Skeletal muscle tissue (tissue), 4 donors: Measurements from ENCODE around the gene ACOT7. TPM values are rescaled to one million over a fixed set of nuclear protein-coding genes. Genes with fewer than 3 reads are reported as not detected.

ENCODE experiments used
- H3K27ac ChIP-seq: one replicate; pipeline ENCODE4 v1.7.0; 2013; ENCODE audit warnings: mild to moderate bottlenecking, low read depth, low read length, inconsistent platforms
- H3K27me3 ChIP-seq, 3 donors: one replicate each; pipeline ENCODE4 v1.7.0; 2013; ENCODE audit warnings: low read length in 3 of 3; ENCODE audit not compliant: control insufficient read depth in 3 of 3, insufficient read depth in 3 of 3
- H3K36me3 ChIP-seq, 3 donors: one replicate each; pipeline ENCODE4 v1.7.0; 2013; ENCODE audit warnings: low read length in 3 of 3; ENCODE audit not compliant: control insufficient read depth in 3 of 3, insufficient read depth in 3 of 3
- H3K4me1 ChIP-seq, 3 donors: one replicate each; pipeline ENCODE4 v1.7.0; 2013; ENCODE audit warnings: low read length in 3 of 3, mild to moderate bottlenecking in 3 of 3; ENCODE audit not compliant: control insufficient read depth in 3 of 3, insufficient read depth in 3 of 3
- H3K4me3 ChIP-seq, 3 donors: one replicate each; pipeline ENCODE4 v1.7.0; 2013; ENCODE audit warnings: low read length in 3 of 3
- H3K9ac ChIP-seq, 3 donors: one replicate each; pipeline ENCODE4 v1.7.0; 2013; ENCODE audit warnings: low read length in 3 of 3, mild to moderate bottlenecking in 3 of 3, moderate library complexity in 2 of 3, low read depth in 1 of 3
- H3K9me3 ChIP-seq, 3 donors: one replicate each; pipeline ENCODE4 v1.7.0; 2013; ENCODE audit warnings: low read length in 3 of 3; ENCODE audit not compliant: control insufficient read depth in 3 of 3
- total RNA-seq: library from RNA; depleted of rRNA; stranded (reverse); fragments of >200 nt; gene quantifications from one replicate; pipeline ENCODE4 v1.2.3, GENCODE V29; 2014
- donor health status: Osteomylitis.

ACOT7 gene
- total RNA-seq, 1 donor from 2014 or later: 3.7 TPM

DNA sequence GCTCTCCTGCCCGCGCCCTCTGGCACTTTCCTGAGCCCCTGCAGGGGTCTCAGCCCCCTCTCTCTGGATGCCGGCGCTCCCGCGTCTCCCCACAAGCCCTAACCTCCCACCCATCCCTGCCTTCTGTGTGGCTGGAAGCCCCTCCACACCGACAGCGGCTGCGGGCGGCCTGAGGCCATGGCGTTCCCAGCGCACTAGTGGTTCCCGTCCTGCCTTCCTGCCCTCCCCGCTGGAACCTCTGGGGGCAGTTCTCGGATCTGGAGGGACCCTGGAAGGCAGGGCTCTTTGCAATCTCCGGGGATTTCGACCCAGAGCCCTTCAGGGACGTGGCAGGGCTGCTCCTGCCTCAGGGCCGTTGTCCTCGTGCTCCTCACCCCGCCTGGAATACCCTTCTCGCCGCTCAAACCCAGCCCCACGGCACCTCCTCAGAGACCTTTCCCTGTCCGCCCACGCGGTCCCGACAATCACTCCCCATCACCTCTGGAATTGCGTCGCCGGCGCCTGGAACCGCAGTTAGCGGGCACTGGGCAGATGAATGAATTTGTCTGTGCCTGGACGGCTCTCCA is 30.5 kb upstream of the ACOT7 start:
- H3K27ac ChIP-seq: no peak overlapping the region
- no peak overlapping the region for H3K4me3 ChIP-seq
- no peaks in the 10 kb centered on the region for H3K9me3 ChIP-seq
- H3K27me3 ChIP-seq: peaks cover 75 to 83% (median 82%) of the 10 kb centered on the region in 3 donors
- peak overlapping the region in 1 of 3 donors; percentile 25 for H3K9ac ChIP-seq
- H3K36me3 ChIP-seq: no peaks in the 10 kb centered on the region
- peaks cover 14 to 28% (median 26%) of the 10 kb centered on the region in 3 donors for H3K4me1 ChIP-seq

DNA sequence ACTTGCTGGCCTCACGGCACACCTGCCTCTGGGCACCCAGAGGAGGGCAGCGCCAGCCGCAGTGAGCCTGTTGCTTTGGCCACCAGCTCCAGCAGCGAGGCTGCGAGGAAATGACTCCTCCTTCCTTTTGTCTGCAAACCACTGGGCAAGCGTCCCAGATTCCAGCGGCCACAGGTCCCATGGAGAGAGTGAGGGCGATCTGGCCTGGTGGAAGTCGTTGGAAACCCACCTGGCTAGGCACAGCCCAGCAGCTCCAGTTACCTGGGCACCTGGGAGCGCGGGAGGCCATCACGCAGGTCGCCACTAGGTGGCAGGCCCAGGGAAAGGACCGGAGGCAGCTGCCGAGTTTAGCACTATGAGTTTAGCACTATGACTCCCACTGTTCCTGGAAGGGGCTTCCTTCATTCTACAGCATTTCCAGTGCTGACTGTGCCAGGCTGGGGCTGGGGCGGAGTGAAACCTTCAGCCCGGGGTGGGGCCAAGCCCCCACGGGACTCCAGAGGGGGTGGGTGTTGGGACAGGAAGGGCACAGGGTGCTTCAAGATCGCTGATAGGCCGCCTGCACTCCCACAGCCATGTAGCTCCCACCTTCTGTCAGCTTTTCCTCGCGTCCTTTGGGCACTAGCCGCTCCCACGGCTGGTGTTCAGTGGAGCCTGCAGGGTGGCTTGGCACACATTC is 29.9 kb upstream of the ACOT7 start:
- H3K9ac ChIP-seq: no peak overlapping the region
- no peaks in the 10 kb centered on the region for H3K36me3 ChIP-seq
- peaks cover 81 to 87% (median 84%) of the 10 kb centered on the region in 3 donors for H3K27me3 ChIP-seq
- no peak overlapping the region for H3K27ac ChIP-seq
- H3K4me1 ChIP-seq: peaks cover 14 to 28% (median 26%) of the 10 kb centered on the region in 3 donors
- no peak overlapping the region for H3K4me3 ChIP-seq
- H3K9me3 ChIP-seq: no peaks in the 10 kb centered on the region

DNA sequence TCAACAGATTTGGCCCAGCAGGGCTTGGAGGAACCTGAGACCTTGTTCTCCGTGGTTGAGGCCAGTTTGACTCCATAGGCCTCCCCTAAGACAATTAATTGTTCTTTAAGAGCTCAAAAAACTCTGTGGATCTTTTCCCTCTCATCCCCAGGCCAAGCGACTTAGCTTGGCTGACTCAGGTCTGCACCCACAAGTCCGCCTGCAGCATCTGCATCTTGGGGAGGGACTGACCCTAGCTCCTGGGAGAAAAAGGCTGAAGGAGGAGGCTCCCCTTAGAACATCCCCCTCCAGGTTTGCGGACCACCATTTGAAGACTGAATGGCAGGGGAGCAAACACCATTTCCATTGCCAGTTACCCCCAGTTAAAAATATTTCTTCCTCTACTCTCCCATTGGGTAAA is 27.7 kb upstream of the ACOT7 start:
- peaks cover 14 to 28% (median 26%) of the 10 kb centered on the region in 3 donors for H3K4me1 ChIP-seq
- no peak overlapping the region for H3K4me3 ChIP-seq
- no peak overlapping the region for H3K27ac ChIP-seq
- no peaks in the 10 kb centered on the region for H3K9me3 ChIP-seq
- no peak overlapping the region for H3K9ac ChIP-seq
- H3K36me3 ChIP-seq: no peaks in the 10 kb centered on the region
- peaks cover 83 to 88% (median 84%) of the 10 kb centered on the region in 3 donors for H3K27me3 ChIP-seq

DNA sequence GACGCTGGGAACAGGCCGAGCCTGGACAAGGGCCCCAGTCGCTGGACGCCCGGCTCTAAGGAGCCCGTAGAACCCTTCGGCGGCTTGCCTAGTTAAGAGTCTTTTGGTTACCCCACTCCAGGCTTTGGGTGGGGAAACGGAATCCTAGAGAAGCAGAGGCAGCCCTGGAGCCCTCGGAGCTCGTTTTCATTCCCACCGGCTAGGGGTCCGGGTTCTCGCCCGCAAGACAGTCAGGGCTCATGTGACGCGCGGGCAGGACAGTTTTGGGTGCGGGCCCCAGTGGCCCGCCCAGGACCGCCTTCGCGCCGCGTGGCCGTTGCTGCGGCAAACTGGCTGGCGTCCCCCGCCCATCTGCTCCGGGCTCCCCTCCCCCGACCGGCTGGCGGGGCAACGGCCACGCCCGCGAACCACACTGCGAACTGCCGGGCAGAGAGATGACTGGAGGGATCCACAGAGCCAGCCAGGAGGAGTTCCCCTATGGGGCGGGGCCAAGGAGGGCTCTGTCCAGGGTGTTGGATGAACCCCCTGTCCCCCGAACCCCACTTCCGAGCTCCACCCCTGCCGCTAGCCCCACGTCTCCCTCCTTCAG is 27.0 kb upstream of the ACOT7 start:
- Histone ChIP-seq H3K9me3 (no peaks in the 10 kb centered on the region), H3K4me3 (peak overlapping the region in 2 of 3 donors; percentile 9 to 51), H3K4me1 (peaks cover 14 to 28% (median 26%) of the 10 kb centered on the region in 3 donors), H3K9ac (no peak overlapping the region), H3K27ac (no peak overlapping the region), H3K27me3 (peaks cover 82 to 88% (median 83%) of the 10 kb centered on the region in 3 donors), H3K36me3 (no peaks in the 10 kb centered on the region)

DNA sequence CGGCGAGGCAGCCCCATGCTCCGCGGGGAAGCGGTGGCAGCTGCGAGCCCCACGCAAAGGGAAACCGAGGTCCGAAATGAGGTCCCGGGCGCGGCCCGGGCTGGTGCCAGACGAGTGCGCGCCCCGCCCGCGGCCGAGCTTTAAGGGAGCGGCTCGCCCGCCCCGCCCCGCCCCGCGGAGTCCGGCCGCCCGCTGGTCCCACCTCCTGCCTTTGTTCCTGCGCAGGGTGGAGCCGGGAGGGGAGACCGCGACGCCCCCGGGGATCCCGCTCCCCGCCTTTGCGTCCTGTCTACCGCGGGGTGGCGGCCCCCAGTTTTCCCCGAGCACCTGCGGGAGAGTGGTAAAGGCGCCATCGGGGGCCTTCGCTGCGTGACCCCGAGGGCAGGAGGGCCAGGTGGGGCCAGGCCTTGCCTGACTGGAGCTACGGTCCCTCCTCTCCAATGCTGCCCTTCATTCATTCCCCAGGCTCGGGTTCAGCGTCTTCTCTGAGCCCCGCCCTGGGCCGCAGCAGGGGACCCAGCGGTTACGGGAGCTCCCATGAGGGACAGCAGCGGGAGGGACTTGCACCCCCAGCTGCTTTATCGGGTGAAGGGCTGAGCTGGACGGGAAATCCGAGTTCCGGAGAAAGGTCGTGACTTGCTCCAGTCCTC is 26.4 kb upstream of the ACOT7 start, which contains the start of gene HES2:
Gene HES2 (minus strand): TSS at position 116 of the 650 bp plus-strand sequence. CDS start 99 bp downstream, at position 17.
- Histone ChIP-seq H3K9ac (no peak within 1 kb of the TSS), H3K36me3 (no peaks in the 10 kb centered on the region), H3K27ac (no peak within 1 kb of the TSS), H3K4me1 (peaks cover 14 to 28% (median 26%) of the 10 kb centered on the region in 3 donors), H3K9me3 (no peaks in the 10 kb centered on the region), H3K4me3 (peak within 1 kb of the TSS; percentile 9 to 51 (median 22)), H3K27me3 (peaks cover 82 to 88% (median 83%) of the 10 kb centered on the region in 3 donors)

DNA sequence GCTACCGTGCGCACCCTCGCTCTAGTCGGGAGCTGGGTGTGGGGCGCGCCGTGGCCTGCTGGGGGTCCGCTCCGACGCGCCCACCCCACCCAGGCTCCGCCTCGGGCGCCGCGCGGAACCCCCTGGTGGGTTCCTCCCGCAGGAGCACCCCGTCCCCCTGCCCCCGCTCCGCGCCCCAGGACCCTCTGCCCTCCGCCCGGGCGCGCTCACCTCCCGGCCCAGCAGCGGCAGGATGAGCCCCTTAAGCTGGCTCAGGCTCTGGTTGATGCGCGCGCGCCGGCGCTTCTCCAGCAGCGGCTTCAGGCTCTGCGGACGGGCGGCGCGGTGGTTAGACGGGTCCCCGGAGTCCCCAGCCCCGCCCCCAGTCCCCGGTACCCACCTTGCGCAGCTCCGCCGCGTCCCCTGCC is 25.8 kb upstream of the ACOT7 start:
- no peaks in the 10 kb centered on the region for H3K36me3 ChIP-seq
- no peaks in the 10 kb centered on the region for H3K9me3 ChIP-seq
- H3K9ac ChIP-seq: no peak overlapping the region
- H3K4me3 ChIP-seq: no peak overlapping the region
- peaks cover 84 to 90% (median 84%) of the 10 kb centered on the region in 3 donors for H3K27me3 ChIP-seq
- H3K27ac ChIP-seq: no peak overlapping the region
- peaks cover 14 to 28% (median 26%) of the 10 kb centered on the region in 3 donors for H3K4me1 ChIP-seq

DNA sequence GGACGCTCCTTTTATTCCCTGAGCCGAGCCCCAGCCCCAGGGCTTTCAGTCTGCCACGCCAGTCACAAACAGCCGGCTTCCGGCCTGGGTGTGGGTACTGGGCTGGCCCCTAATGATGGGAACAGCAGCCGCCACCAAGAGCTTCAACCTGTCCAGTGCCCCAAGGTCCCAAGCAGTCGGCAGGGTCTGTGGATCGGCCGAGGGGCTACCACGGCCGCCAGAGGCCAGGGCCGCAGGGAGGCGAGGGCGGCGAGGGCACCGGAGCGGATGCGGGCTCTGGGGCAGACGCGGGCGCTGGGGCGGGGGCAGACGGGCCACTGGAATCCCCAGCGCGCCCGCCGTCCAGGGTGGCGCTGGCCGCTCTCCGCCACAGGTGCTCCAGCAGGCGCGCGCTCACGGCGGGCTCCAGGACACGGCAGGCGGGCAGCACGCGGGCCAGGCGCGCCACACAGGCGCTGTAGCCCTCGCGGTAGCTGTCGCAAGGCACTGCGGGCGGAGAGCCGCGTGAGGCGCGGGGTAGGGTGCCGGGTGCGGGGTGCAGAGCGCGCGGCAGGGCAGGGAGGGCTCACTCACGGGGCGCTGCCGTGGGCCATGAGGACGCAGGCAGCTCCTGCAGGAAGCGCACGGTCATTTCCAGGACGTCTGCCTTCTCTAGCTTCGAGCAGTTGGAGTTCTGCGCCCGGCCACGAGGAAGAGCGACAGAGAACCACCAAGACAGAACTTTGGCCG is 25.3 kb upstream of the ACOT7 start:
- H3K4me3 ChIP-seq: no peak overlapping the region
- H3K27me3 ChIP-seq: peaks cover 82 to 88% (median 83%) of the 10 kb centered on the region in 3 donors
- H3K9ac ChIP-seq: no peak overlapping the region
- no peaks in the 10 kb centered on the region for H3K36me3 ChIP-seq
- no peaks in the 10 kb centered on the region for H3K9me3 ChIP-seq
- no peak overlapping the region for H3K27ac ChIP-seq
- H3K4me1 ChIP-seq: peaks cover 14 to 23% (median 21%) of the 10 kb centered on the region in 3 donors

DNA sequence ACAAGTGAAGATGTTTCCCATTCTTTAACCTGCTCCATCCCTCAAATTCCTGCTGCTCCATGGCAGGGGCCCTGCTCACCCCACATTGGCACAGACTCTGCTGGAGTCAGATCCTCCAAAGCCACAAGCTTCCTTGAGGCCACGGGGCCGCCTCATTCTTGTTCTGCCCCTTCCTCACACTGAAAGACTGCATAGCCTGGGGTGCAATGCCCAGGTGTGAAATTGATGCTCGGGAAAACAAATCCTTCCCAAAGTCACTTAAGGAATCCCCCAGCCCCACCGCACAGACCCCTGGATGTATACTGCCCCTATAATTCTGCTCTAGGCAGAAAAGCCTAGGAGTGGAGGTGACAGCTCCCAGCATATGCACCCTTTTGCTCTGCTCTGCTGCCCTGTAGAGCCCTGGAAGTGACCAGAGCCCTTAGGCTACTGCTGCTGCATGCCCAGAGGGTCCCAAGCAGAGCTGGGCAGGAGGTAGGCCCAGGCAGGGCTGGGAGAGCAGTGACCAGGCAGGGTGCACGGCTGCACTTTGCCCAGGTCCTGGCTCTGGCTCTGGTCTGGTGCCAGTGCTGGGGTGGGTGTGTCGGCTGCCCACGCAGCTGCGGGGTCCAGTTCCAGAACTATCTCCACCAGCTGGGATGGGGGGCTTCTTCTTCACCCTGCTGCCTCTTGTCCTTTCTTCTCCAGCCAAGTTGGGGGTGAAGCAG is 24.5 kb upstream of the ACOT7 start:
- no peak overlapping the region for H3K4me3 ChIP-seq
- no peak overlapping the region for H3K9ac ChIP-seq
- H3K4me1 ChIP-seq: peaks cover 9 to 15% (median 15%) of the 10 kb centered on the region in 3 donors
- H3K27me3 ChIP-seq: peaks cover 75 to 86% (median 75%) of the 10 kb centered on the region in 3 donors
- no peaks in the 10 kb centered on the region for H3K9me3 ChIP-seq
- no peak overlapping the region for H3K27ac ChIP-seq
- H3K36me3 ChIP-seq: no peaks in the 10 kb centered on the region

DNA sequence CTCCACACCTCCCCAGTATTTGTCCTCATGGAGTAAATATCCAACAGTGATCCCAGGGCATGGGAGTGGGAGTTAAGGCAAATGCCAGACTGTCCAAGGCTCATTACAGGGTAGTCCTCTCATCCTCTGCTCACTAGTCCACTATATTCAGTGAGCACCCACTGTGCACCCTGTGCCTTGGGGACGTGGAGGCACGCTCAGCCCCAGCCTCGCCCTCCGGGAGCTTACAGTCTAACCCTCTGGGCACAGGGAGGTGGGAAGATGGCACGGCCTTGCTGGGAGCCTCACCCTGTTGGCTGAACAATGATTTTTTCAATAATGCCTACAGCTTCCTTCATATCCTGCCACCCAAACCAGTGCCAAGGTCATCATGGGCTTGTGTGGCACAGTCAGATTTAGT is 23.3 kb upstream of the ACOT7 start:
- Histone ChIP-seq H3K27ac (no peak overlapping the region), H3K4me3 (no peak overlapping the region), H3K9ac (no peak overlapping the region), H3K27me3 (peaks cover 70 to 85% (median 71%) of the 10 kb centered on the region in 3 donors), H3K9me3 (no peaks in the 10 kb centered on the region), H3K36me3 (no peaks in the 10 kb centered on the region), H3K4me1 (peaks cover 7 to 11% (median 10%) of the 10 kb centered on the region in 3 donors)
